Measurements from ENCODE around the gene RBM44.

DNA sequence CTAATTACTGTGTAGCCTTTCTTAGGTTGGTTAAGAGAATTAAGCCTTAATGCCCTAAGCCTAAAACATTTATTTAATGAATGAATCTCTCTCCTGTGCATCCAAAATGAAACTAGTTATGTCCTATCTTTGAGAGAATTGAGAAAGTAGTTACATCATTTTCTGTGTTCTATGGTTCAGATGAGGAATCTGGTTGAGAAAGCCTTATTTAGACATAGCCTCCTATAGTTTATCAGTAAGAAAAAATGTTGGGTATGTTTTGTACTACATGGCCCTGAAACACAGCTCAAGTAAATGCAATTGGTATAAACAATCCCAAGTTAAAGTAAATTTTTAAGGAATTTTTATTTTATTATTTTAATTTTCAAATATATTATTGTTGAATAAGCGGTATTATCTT, 35.0 kb downstream of the RBM44 start:
- TF ChIP-seq POLR2A (IDR thresholded peaks at IDR 0.05) (no peak), CTCF (IDR thresholded peaks at IDR 0.05) (no peak)

All from uterus (tissue), 2 donors.